SU-DHL-6 (cell line): ENCODE results near the gene IPP.
"Not testable (repeated sequence)": the region's sequence is repeated elsewhere in the genome, so short reads cannot be mapped to it uniquely, and the experiment has no call there.

Source experiments
- H2AFZ ChIP-seq: fragments of 200-600 bp; sonication (generic); 2 replicates; pipeline ENCODE4 v1.6.1; 2014; ENCODE audit warnings: low read depth, mild to moderate bottlenecking, moderate library complexity, mixed read lengths, antibody characterized with exemption, low read length; ENCODE audit not compliant: severe bottlenecking
- H3F3A ChIP-seq: fragments of 200-600 bp; shearing (Covaris generic); 2 replicates; pipeline ENCODE4 v1.6.0; 2016; ENCODE audit warnings: antibody characterized with exemption, mild to moderate bottlenecking; ENCODE audit not compliant: insufficient read depth
- H3K27ac ChIP-seq: fragments of 200-600 bp; sonication (generic); 2 replicates; pipeline ENCODE4 v1.5.1; 2016; ENCODE audit warnings: low read depth, mild to moderate bottlenecking, low read length, moderate library complexity, mixed read lengths
- H3K27me3 ChIP-seq: fragments of 200-600 bp; sonication (generic), shearing (Covaris generic); 2 replicates; pipeline ENCODE4 v1.6.0; 2014; ENCODE audit warnings: mild to moderate bottlenecking, low read length
- H3K36me3 ChIP-seq: fragments of 200-600 bp; sonication (generic); 2 replicates; pipeline ENCODE4 v1.6.1; 2014; ENCODE audit warnings: mild to moderate bottlenecking, low read length, mixed read lengths
- H3K4me2 ChIP-seq: fragments of 300-600, 200-600 bp; shearing (Covaris generic), sonication (generic); 2 replicates; pipeline ENCODE4 v1.6.0; 2014; ENCODE audit warnings: low read length, low read depth, mild to moderate bottlenecking; ENCODE audit not compliant: poor library complexity, severe bottlenecking
- H3K4me3 ChIP-seq: fragments of 200-600 bp; sonication (generic); 2 replicates; pipeline ENCODE4 v1.5.1; 2014; ENCODE audit warnings: antibody characterized with exemption, low read length, mild to moderate bottlenecking, mixed read lengths; ENCODE audit not compliant: insufficient read depth, poor library complexity, severe bottlenecking
- H3K79me2 ChIP-seq: fragments of 200-600 bp; sonication (generic); 2 replicates; pipeline ENCODE4 v1.6.1; 2014; ENCODE audit warnings: mild to moderate bottlenecking, low read length, moderate library complexity; ENCODE audit not compliant: insufficient read depth
- H3K9ac ChIP-seq: fragments of 200-600 bp; sonication (generic); 2 replicates; pipeline ENCODE4 v1.7.0; 2014; ENCODE audit warnings: mild to moderate bottlenecking, low read length
- H3K9me2 ChIP-seq: fragments of 200-600 bp; sonication (generic); replicated peaks from 2 replicates; pipeline ENCODE4 v1.6.1; 2014; ENCODE audit warnings: low read length; ENCODE audit not compliant: insufficient read depth
- H3K9me3 ChIP-seq: fragments of 200-600 bp; sonication (generic); 2 replicates; pipeline ENCODE4 v1.6.1; 2014; ENCODE audit warnings: low read length, mixed read lengths; ENCODE audit not compliant: insufficient read depth
- H4K20me1 ChIP-seq: fragments of 200-600 bp; sonication (generic); 2 replicates; pipeline ENCODE4 v1.6.1; 2014; ENCODE audit warnings: low read depth, mild to moderate bottlenecking, antibody characterized with exemption, low read length, moderate library complexity, mixed read lengths
- CTCF ChIP-seq: fragments of 200-600 bp; sonication (generic); IDR thresholded peaks from one replicate; pipeline ENCODE4 v1.5.1; 2017; ENCODE audit warnings: antibody characterized with exemption, mild to moderate bottlenecking, low read length, moderate library complexity; ENCODE audit not compliant: insufficient read depth, poor library complexity, severe bottlenecking
- EZH2phosphoT487 ChIP-seq: fragments of 200-600 bp; sonication (generic), shearing (Covaris generic); conservative IDR thresholded peaks from 2 replicates; pipeline ENCODE4 v1.6.1; 2018; ENCODE audit warnings: mild to moderate bottlenecking, antibody characterized with exemption, low read length, moderate library complexity, mixed read lengths

The IPP gene

GRCh38 chr1:45718289-45718688, 32.2 kb downstream of the IPP start:
- Histone ChIP-seq H3K4me2 (no peak overlapping the region), H3K9me2 (no peaks in the 10 kb centered on the region), H3K4me3 (no peak overlapping the region), H2AFZ (no peak overlapping the region), H3K27ac (no peak overlapping the region), H3K9ac (no peak overlapping the region), H3K79me2 (no peaks in the 10 kb centered on the region), H3K36me3 (no peaks in the 10 kb centered on the region; the same call in 1 of the 2 replicates), H3K27me3 (no peaks in the 10 kb centered on the region), H3F3A (peaks cover 8% of the 10 kb centered on the region; the same call in 1 of the 2 replicates), H4K20me1 (no peaks in the 10 kb centered on the region), H3K9me3 (no peaks in the 10 kb centered on the region)
- no peak for TF ChIP-seq CTCF
- no peak for TF ChIP-seq EZH2phosphoT487

- H3K4me3 ChIP-seq, H3K27me3 ChIP-seq, H3K27ac ChIP-seq, H2AFZ ChIP-seq, H3K4me2 ChIP-seq, H3K9me2 ChIP-seq, H3K9ac ChIP-seq, H4K20me1 ChIP-seq, H3F3A ChIP-seq, H3K9me3 ChIP-seq, H3K36me3 ChIP-seq, H3K79me2 ChIP-seq: not testable (repeated sequence)
These were observed 33.1 kb downstream of the IPP start for GRCh38 chr1:45717386-45717785.

GRCh38 chr1:45716700-45717099, 33.8 kb downstream of the IPP start:
- H3K9ac ChIP-seq = no peak overlapping the region
- no peak overlapping the region for H3K27ac ChIP-seq
- no peak overlapping the region for H2AFZ ChIP-seq
- H3K79me2 ChIP-seq = no peaks in the 10 kb centered on the region
- no peak for TF ChIP-seq EZH2phosphoT487
- no peak for TF ChIP-seq CTCF
- H3K36me3 ChIP-seq = no peaks in the 10 kb centered on the region; the same call in 1 of the 2 replicates
- no peaks in the 10 kb centered on the region for H4K20me1 ChIP-seq
- no peak overlapping the region for H3K4me2 ChIP-seq
- no peaks in the 10 kb centered on the region for H3K9me3 ChIP-seq
- no peak overlapping the region for H3K4me3 ChIP-seq
- no peaks in the 10 kb centered on the region for H3K9me2 ChIP-seq
- H3K27me3 ChIP-seq = no peaks in the 10 kb centered on the region
- H3F3A ChIP-seq = no peaks in the 10 kb centered on the region; the same call in 1 of the 2 replicates

GRCh38 chr1:45713711-45714110, 36.7 kb downstream of the IPP start:
- H3K79me2 ChIP-seq = no peaks in the 10 kb centered on the region
- no peaks in the 10 kb centered on the region for H4K20me1 ChIP-seq
- no peak overlapping the region for H3K4me2 ChIP-seq
- TF ChIP-seq EZH2phosphoT487 = no peak
- TF ChIP-seq CTCF = no peak
- no peaks in the 10 kb centered on the region; the same call in 1 of the 2 replicates for H3K36me3 ChIP-seq
- H2AFZ ChIP-seq = no peak overlapping the region
- no peaks in the 10 kb centered on the region for H3F3A ChIP-seq
- no peaks in the 10 kb centered on the region for H3K9me3 ChIP-seq
- H3K9ac ChIP-seq = no peak overlapping the region
- no peak overlapping the region for H3K4me3 ChIP-seq
- no peak overlapping the region for H3K27ac ChIP-seq
- H3K27me3 ChIP-seq = no peaks in the 10 kb centered on the region
- H3K9me2 ChIP-seq = no peaks in the 10 kb centered on the region
